Measurements from ENCODE around the gene SAXO2.
"Not testable (repeated sequence)": the region's sequence is repeated elsewhere in the genome, so short reads cannot be mapped to it uniquely, and the experiment has no call there.

Gene SAXO2

GRCh38 chr15:82292271-82292670 is 29.7 kb downstream of the SAXO2 start:
- POLR2A ChIA-PET = no interaction called here
- CTCF ChIA-PET = interaction anchor here (0.6 kb wide), 1 partner anchor 93 kb away, joined by 5 read pairs; no protein-coding TSS in a partner anchor
- no peak for DNase-seq (ENCODE audit: extremely low spot score)
- TF ChIP-seq SUZ12 (IDR thresholded peaks at IDR 0.05) (no peak), CTBP1 (IDR thresholded peaks at IDR 0.05; ENCODE audit: borderline replicate concordance) (no peak), LEF1 (IDR thresholded peaks at IDR 0.05; ENCODE audit: borderline replicate concordance) (no peak), SP1 (IDR thresholded peaks at IDR 0.05) (no peak), FOXK2 (IDR thresholded peaks at IDR 0.05) (no peak), NFRKB (IDR thresholded peaks at IDR 0.05) (no peak), HDGF (IDR thresholded peaks at IDR 0.05; ENCODE audit: borderline replicate concordance) (no peak), FOXA1 (IDR thresholded peaks at IDR 0.05) (no peak), TARDBP (IDR thresholded peaks at IDR 0.05) (no peak)

GRCh38 chr15:82294061-82294690 is 31.6 kb downstream of the SAXO2 start:
- no peak for TF ChIP-seq PKNOX1 (IDR thresholded peaks at IDR 0.05)
- no peak for TF ChIP-seq TARDBP (IDR thresholded peaks at IDR 0.05)
- no peak for TF ChIP-seq NFRKB (IDR thresholded peaks at IDR 0.05)
- no peak for TF ChIP-seq FOXK2 (IDR thresholded peaks at IDR 0.05)
- no peak for TF ChIP-seq FOXA1 (IDR thresholded peaks at IDR 0.05)
- TF ChIP-seq ARNT (IDR thresholded peaks at IDR 0.05) = no peak
- no peak for TF ChIP-seq HDGF (IDR thresholded peaks at IDR 0.05; ENCODE audit: borderline replicate concordance)
- no peak for TF ChIP-seq L3MBTL2 (conservative IDR thresholded peaks at IDR 0.05)
- TF ChIP-seq ZNF384 (IDR thresholded peaks at IDR 0.05) = no peak
- no peak for TF ChIP-seq LEF1 (IDR thresholded peaks at IDR 0.05; ENCODE audit: borderline replicate concordance)
- TF ChIP-seq BHLHE40 (IDR thresholded peaks at IDR 0.05; ENCODE audit: borderline replicate concordance) = no peak
- CTCF ChIA-PET = interaction anchor here (0.6 kb wide), 1 partner anchor 10 kb away, joined by 3 read pairs; no protein-coding TSS in a partner anchor
- no peak for DNase-seq (ENCODE audit: extremely low spot score)
- POLR2A ChIA-PET = no interaction called here

GRCh38 chr15:82297546-82297945 is 34.9 kb downstream of the SAXO2 start:
- CTCF ChIA-PET = no interaction called here
- no peak for DNase-seq (ENCODE audit: extremely low spot score)
- POLR2A ChIA-PET = no interaction called here

GRCh38 chr15:82298032-82298431 is 35.4 kb downstream of the SAXO2 start:
- no peak for DNase-seq (ENCODE audit: extremely low spot score)
- POLR2A ChIA-PET = no interaction called here
- CTCF ChIA-PET = no interaction called here
- TF ChIP-seq ARNT (IDR thresholded peaks at IDR 0.05) (no peak), CTBP1 (IDR thresholded peaks at IDR 0.05; ENCODE audit: borderline replicate concordance) (no peak), SUZ12 (IDR thresholded peaks at IDR 0.05) (no peak), SP1 (IDR thresholded peaks at IDR 0.05) (no peak), FOXK2 (IDR thresholded peaks at IDR 0.05) (no peak), TARDBP (IDR thresholded peaks at IDR 0.05) (no peak), FOXA1 (IDR thresholded peaks at IDR 0.05) (no peak), PKNOX1 (IDR thresholded peaks at IDR 0.05) (no peak), FOXM1 (IDR thresholded peaks at IDR 0.05; ENCODE audit: borderline replicate concordance) (no peak), ZNF384 (IDR thresholded peaks at IDR 0.05) (no peak), BHLHE40 (IDR thresholded peaks at IDR 0.05; ENCODE audit: borderline replicate concordance) (no peak), NFRKB (IDR thresholded peaks at IDR 0.05) (no peak), L3MBTL2 (conservative IDR thresholded peaks at IDR 0.05) (no peak), ELF4 (IDR thresholded peaks at IDR 0.05) (no peak)

More at GRCh38 chr15:82297546-82297945, 34.9 kb downstream of the SAXO2 start:
- TF ChIP-seq SP1 (IDR thresholded peaks at IDR 0.05) (no peak), L3MBTL2 (conservative IDR thresholded peaks at IDR 0.05) (no peak), FOXM1 (IDR thresholded peaks at IDR 0.05; ENCODE audit: borderline replicate concordance) (no peak), LEF1 (IDR thresholded peaks at IDR 0.05; ENCODE audit: borderline replicate concordance) (no peak)

GRCh38 chr15:82298520-82298919 is 35.9 kb downstream of the SAXO2 start:
- TF ChIP-seq SP1 (IDR thresholded peaks at IDR 0.05) = no peak
- DNase-seq (ENCODE audit: extremely low spot score) = no peak
- ChIA-PET CTCF (no interaction called here), POLR2A (no interaction called here)

- POLR2A ChIA-PET; DNase-seq (ENCODE audit: extremely low spot score): not testable (repeated sequence)
- CTCF ChIA-PET = interaction anchor here (0.6 kb wide), 1 partner anchor 1024 kb away, joined by 3 read pairs; no protein-coding TSS in a partner anchor
These were observed 36.9 kb downstream of the SAXO2 start for GRCh38 chr15:82299511-82299914.

GRCh38 chr15:82300326-82300725 is 37.7 kb downstream of the SAXO2 start:
- DNase-seq (ENCODE audit: extremely low spot score); CTCF ChIA-PET; POLR2A ChIA-PET: not testable (repeated sequence)

- CTCF ChIA-PET = no interaction called here
- POLR2A ChIA-PET = no interaction called here
- TF ChIP-seq SP1 (IDR thresholded peaks at IDR 0.05) (no peak), TARDBP (IDR thresholded peaks at IDR 0.05) (no peak), L3MBTL2 (conservative IDR thresholded peaks at IDR 0.05) (no peak), LEF1 (IDR thresholded peaks at IDR 0.05; ENCODE audit: borderline replicate concordance) (no peak), PKNOX1 (IDR thresholded peaks at IDR 0.05) (no peak), CTBP1 (IDR thresholded peaks at IDR 0.05; ENCODE audit: borderline replicate concordance) (no peak), ZNF384 (IDR thresholded peaks at IDR 0.05) (no peak), ARNT (IDR thresholded peaks at IDR 0.05) (no peak), BHLHE40 (IDR thresholded peaks at IDR 0.05; ENCODE audit: borderline replicate concordance) (no peak), ELF4 (IDR thresholded peaks at IDR 0.05) (no peak), NFRKB (IDR thresholded peaks at IDR 0.05) (no peak)
- DNase-seq (ENCODE audit: extremely low spot score) = no peak
These were observed 38.3 kb downstream of the SAXO2 start for GRCh38 chr15:82300883-82301282.

All from HEK293T (cell line).